Measurements from ENCODE around the gene KLF17. TPM values are rescaled to one million over a fixed set of nuclear protein-coding genes. Genes with fewer than 3 reads are reported as not detected.

KLF17 gene
- total RNA-seq, 2 donors from 2014 or later: 0.80 TPM; not detected in 1

DNA sequence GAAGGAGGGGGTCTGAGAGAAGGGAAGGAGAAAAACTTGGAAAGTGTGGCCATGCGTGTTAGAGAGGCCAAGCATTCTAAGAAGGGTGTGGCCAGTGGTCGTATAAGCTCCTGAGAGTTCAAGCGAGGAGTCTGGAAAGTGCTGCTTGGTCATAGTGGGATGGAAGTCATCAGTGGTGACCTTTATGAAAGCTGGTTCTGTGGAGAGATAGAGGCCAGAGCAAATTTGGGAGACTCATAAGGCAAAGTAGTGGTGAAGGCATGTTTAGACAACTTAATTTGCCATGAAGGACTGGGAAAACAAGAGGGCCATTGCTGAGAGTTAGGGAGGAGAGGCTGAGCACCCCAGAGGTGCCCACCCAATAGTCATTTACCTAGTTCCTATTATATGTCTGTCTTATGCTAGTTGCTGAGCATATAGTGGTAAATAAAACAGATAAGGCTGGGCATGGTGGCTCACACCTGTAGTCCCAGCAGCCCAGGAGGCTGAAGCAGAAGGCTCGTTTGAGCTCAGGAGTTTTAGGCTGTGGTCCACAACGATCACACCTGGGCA lies 1.9 kb downstream of the KLF17 start:
- TF ChIP-seq, protein P1, sequence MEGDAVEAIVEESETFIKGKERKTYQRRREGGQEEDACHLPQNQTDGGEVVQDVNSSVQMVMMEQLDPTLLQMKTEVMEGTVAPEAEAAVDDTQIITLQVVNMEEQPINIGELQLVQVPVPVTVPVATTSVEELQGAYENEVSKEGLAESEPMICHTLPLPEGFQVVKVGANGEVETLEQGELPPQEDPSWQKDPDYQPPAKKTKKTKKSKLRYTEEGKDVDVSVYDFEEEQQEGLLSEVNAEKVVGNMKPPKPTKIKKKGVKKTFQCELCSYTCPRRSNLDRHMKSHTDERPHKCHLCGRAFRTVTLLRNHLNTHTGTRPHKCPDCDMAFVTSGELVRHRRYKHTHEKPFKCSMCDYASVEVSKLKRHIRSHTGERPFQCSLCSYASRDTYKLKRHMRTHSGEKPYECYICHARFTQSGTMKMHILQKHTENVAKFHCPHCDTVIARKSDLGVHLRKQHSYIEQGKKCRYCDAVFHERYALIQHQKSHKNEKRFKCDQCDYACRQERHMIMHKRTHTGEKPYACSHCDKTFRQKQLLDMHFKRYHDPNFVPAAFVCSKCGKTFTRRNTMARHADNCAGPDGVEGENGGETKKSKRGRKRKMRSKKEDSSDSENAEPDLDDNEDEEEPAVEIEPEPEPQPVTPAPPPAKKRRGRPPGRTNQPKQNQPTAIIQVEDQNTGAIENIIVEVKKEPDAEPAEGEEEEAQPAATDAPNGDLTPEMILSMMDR (IDR thresholded peaks at IDR 0.05): no peak
- TF ChIP-seq POLR2A (IDR thresholded peaks at IDR 0.05): no peak
- TF ChIP-seq POLR2AphosphoS5 (IDR thresholded peaks at IDR 0.05): no peak
- 79% methylated on average over 5 of the region's 5 CpGs for WGBS

DNA sequence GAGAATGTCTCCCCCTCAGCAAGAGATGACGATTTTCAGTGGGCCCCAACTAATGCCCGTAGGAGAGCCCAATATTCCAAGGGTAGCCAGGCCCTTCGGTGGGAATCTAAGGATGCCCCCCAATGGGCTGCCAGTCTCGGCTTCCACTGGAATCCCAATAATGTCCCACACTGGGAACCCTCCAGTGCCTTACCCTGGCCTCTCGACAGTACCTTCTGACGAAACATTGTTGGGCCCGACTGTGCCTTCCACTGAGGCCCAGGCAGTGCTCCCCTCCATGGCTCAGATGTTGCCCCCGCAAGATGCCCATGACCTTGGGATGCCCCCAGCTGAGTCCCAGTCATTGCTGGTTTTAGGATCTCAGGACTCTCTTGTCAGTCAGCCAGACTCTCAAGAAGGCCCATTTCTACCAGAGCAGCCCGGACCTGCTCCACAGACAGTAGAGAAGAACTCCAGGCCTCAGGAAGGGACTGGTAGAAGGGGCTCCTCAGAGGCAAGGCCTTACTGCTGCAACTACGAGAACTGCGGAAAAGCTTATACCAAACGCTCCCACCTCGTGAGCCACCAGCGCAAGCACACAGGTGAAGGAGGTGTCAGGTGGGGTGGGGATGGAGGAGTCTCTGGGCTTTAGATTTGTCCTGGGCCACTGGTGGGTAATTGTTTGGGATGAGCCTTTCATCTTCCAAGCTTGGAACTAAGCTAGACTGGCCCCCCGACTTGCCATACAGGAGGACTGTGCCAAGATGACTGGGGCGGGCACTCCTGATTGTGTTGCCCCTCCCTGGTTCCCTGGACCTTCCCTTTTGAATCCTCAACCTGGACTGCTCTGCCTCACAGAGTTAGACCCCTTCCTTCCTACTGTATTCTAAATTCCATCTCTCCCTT lies 11.2 kb downstream of the KLF17 start:
- no peaks in the 10 kb centered on the region for H3K9me3 ChIP-seq
- TF ChIP-seq, protein P1 (IDR thresholded peaks at IDR 0.05): no peak
- TF ChIP-seq POLR2AphosphoS5 (IDR thresholded peaks at IDR 0.05): no peak
- no peak for TF ChIP-seq POLR2A (IDR thresholded peaks at IDR 0.05)
- WGBS: 87% methylated on average over 16 of the region's 16 CpGs
- H3K4me1 ChIP-seq (replicated peaks): no peaks in the 10 kb centered on the region
- H3K4me3 ChIP-seq: no peak overlapping the region
- no peak for DNase-seq (ENCODE audit: low spot score)
- intact Hi-C loops (cut with DNase I): no loop called here
- no peak overlapping the region for H3K27ac ChIP-seq
- H3K36me3 ChIP-seq: no peaks in the 10 kb centered on the region
- no peaks in the 10 kb centered on the region for H3K27me3 ChIP-seq (replicated peaks; ENCODE audit: insufficient read depth)

More for the DNA sequence above, 1.9 kb downstream of the KLF17 start:
- H3K4me1 ChIP-seq (replicated peaks): no peaks in the 10 kb centered on the region
- no peaks in the 10 kb centered on the region for H3K9me3 ChIP-seq
- intact Hi-C loops (cut with DNase I): no loop called here
- no peaks in the 10 kb centered on the region for H3K27me3 ChIP-seq (replicated peaks; ENCODE audit: insufficient read depth)
- DNase-seq (ENCODE audit: low spot score): no peak
- no peak overlapping the region for H3K27ac ChIP-seq
- no peak overlapping the region for H3K4me3 ChIP-seq
- H3K36me3 ChIP-seq: no peaks in the 10 kb centered on the region

DNA sequence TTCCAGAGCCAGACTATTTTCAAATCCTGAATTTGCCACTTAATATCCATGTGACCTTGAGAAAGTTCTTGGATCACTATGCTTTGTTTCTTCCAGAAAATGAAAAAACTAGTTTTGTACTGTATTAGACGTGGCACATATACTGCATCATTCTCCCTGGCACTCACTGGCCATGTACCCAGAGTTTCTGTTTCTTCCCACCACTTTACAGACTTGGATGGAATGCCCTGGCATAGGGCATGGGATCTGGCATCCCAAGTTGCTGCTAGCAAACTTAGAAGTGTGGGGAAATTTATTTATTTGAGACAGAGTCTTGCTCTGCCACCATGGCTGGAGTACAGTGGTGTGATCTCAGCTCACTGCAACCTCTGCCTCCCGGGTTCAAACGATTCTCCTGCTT lies 12.8 kb downstream of the KLF17 start:
- no peak for TF ChIP-seq POLR2A (IDR thresholded peaks at IDR 0.05)
- TF ChIP-seq, protein P1 (IDR thresholded peaks at IDR 0.05): no peak
- TF ChIP-seq POLR2AphosphoS5 (IDR thresholded peaks at IDR 0.05): no peak
- Histone ChIP-seq H3K9me3 (no peaks in the 10 kb centered on the region), H3K4me3 (no peak overlapping the region), H3K36me3 (no peaks in the 10 kb centered on the region), H3K4me1 (replicated peaks) (no peaks in the 10 kb centered on the region), H3K27ac (no peak overlapping the region), H3K27me3 (replicated peaks; ENCODE audit: insufficient read depth) (no peaks in the 10 kb centered on the region)
- no peak for DNase-seq (ENCODE audit: low spot score)
- intact Hi-C loops (cut with DNase I): no loop called here
- WGBS: 72% methylated on average over 3 of the region's 3 CpGs

DNA sequence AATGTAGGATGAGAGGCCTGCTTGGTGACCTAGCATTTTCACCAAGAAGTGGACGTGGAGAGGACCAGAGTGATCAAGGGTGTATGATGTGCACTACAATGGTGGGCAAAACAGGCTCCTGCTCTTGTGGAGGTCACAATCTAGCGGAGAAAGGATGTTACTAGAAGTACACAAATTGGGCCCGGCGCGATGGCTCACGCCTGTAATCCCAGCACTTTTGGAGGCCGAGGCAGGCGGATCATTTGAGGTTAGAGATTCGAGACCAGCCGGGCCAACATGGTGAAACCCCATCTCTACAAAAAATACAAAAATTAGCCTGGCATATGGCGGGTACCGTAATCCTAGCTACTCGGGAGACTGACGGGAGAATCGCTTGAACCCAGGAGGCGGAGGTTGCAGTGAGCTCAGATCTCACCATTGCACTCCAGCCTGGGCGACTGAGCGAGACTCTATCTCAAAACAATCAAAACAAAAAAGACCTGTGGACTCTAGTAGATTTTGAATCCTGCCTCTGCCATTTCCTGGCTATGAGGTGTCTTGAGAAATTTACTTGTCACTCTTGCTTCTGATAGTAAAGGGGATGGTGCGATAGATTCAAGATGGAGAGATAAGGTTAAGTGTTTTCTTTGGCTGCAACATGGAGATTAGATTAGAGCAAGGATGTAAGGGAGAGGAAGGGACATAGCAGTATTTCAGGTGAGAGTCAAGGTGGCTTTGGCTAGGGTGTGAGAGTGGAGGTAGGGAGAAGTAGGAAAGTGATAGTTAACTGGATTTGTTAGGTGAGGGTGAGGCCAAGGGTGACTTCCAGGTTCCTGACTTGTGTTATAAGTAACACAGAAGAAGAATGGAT lies 15.7 kb downstream of the KLF17 start:
- Histone ChIP-seq H3K4me1 (replicated peaks) (no peaks in the 10 kb centered on the region), H3K9me3 (no peaks in the 10 kb centered on the region), H3K27me3 (replicated peaks; ENCODE audit: insufficient read depth) (no peaks in the 10 kb centered on the region), H3K27ac (no peak overlapping the region), H3K36me3 (no peaks in the 10 kb centered on the region), H3K4me3 (no peak overlapping the region)
- intact Hi-C loops (cut with DNase I): no loop called here
- DNase-seq (ENCODE audit: low spot score): no peak
- TF ChIP-seq POLR2AphosphoS5 (IDR thresholded peaks at IDR 0.05) (no peak), POLR2A (IDR thresholded peaks at IDR 0.05) (no peak)
- TF ChIP-seq, protein P1 (IDR thresholded peaks at IDR 0.05): no peak
- 92% methylated on average over 19 of the region's 19 CpGs for WGBS
